HG03460 (cell line): ENCODE results near the gene PGM2L1.
A peak's percentile ranks its signal among the peaks of the same experiment; 100 is the strongest.
"Not testable (repeated sequence)": the region's sequence is repeated elsewhere in the genome, so short reads cannot be mapped to it uniquely, and the experiment has no call there.

Experiments
- ATAC-seq: cut with Tn5 transposase; IDR thresholded peaks from one replicate; pipeline ENCODE4 v1.9.1; 2021; ENCODE audit not compliant: unreplicated experiment

PGM2L1 gene

DNA sequence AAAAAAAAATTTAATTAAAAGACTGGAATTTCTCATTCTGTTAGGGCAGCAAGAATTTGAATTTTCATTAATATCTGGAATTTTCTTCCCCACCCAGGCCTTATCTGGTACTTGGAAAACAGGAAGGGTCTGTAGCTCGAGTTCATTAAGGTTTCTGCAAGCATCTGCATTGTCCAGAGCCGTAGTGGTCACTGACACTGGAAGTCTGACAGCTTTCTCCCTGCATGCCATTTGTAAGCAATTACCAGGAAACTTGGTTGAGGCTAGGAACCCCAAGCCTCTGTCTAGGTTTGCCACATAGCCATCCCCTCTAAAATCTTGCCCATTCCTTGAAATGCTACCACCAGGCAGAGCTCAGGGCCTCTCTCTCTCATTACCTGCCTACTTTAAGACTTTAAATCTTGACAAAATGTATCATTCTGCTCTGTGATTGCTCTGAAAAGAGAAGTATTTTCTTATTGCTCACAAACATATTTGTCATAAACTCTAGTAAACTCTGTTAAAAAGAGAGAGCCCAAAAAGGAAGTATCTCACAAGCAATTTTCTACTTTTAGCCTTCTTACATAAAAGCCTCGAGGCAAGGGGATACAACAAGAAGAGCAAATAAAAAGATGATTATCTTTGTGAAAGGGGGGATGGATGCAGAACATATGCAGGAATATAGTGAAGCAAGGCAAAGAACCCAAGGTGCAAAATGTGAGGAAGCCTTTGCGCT, 5.5 kb upstream of the PGM2L1 start:
- no peak for ATAC-seq

DNA sequence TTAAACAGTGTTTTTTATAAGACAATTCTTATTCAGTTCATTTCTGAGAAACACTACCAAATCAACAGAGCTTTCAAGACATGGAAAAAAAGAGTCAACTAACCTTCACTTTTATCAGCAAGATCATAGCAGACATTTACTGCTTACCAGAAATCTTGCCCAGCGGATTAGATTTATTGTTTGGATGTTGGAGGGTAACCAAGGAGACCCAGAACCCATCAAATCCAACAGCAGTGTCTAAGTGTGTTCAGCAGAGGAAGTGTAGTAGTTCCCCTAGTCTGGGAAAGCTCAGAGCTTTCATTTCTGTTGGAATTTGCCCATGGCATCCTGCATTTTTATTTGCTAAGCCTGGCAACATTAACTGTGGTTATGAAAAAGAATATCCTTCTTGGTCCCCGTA, 2.4 kb upstream of the PGM2L1 start:
- no peak for ATAC-seq

DNA sequence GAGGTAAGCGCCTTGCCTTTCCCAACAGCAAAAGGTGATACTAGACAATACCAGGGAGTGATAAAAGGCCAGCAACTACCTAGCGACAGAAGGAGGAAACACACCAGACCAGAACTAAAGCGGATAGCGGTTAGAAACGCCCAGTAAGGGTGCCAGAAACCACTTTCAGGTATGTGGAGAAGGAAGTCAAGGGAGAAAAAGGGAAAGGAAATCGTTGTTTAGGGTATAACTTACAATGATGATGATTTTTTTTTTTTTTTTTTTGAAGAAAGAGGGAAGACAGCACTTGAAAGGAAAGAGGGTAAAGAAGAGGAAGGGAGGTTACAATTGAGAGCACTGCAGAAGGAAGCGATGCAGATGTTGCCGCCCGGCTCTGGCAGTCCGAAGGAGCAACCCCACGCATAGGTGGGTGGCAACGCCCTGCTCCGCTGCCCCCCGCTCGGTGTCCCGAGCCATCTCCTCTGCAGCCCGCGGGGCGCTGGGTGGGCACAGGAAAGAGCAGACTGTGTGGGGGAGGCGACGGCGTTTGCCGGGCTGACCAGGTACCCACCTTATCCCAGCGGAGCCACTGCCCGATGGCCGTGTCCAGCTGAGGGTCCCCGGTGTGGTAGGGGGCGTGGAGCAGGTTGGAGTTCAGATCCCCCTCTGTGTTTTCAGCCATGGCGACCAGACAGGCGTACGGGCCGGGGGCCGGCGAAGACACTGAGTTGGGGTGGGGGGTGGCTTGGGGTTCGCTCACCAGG, 561 bp downstream of the PGM2L1 start:
- ATAC-seq: peak; percentile 20

DNA sequence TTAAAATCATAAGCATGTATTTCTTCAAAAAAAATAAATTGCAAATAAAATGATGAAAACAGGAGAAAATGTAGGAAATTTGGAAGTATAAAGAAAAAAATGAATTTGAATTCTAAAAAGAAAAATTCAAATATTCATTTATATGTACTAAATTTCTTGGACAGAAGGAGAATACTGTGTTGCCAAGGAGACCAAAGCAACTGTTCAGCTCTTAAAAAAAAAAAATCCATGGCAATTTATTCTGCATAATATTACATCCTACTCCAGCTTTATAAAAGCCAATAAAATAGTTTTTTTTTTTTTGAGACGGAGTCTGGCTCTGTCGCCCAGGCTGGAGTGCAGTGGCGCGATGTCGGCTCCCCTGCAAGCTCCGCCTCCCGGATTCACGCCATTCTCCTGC, 6.0 kb downstream of the PGM2L1 start:
- no peak for ATAC-seq

DNA sequence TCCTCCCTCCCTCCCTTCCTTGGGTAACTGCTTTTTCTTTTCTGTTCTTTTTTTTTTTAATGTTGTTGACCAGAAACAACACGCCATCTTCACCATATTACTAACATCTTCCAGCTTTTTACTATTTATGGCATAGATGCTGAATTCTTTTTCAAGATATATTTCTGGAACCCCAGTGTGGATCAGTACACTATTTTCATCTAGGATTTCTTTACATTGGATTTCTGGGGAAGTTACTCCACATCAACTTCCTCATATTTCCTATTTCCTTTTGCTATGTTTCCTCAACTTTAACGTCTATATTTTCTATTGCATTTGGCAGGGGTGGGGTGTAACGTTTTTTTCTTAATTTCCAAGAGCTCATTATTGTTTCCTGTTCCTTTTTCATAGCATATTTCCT, 7.0 kb downstream of the PGM2L1 start:
- ATAC-seq: no peak

DNA sequence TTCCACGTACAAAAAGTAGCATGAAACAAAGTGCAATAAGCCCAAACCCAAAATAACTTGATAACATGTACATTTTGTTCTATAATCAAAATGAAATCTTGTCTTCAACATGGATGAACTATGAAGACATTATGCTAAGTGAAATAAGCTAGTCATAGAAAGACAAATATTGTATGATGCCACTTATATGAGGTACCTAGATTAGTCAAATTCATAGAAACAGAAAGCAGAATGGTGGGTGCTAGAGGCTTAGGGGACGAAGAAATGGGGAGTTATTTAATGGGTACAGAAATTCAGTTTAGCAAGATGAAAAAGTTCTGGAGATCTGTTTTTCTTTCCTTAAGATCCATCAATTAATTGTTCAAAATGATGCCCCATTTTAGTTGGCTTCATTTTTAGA, 7.5 kb downstream of the PGM2L1 start:
- no peak for ATAC-seq

DNA sequence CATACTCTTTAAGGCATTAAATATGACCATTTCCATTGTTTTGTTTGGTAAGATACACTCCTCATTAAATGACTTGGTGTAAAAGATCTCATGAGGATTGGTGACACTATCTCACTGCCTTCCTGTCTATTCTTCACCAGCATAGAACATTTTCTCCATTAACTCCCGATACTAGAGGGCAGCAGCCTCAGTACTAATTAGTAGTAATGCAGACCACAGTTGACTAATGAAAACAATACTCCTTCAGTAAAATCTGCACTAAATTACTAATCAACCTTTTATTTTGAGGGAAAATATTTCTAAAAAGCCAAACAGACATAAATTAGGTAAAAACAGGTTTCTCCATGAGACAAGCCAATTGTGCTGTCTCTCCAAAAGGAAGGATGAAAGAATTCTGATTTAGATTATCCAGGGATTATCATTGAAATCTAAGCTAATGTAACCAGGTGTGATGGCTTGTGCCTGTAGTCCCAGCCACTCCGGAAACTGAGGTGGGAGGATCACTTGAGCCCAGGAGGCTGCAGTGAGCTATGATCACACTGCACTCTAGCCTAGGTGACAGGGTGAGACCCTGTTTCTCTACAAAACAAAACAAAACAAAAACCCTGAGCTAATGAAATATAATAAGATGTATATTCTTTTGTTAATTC, 9.4 kb downstream of the PGM2L1 start:
- ATAC-seq: no peak

DNA sequence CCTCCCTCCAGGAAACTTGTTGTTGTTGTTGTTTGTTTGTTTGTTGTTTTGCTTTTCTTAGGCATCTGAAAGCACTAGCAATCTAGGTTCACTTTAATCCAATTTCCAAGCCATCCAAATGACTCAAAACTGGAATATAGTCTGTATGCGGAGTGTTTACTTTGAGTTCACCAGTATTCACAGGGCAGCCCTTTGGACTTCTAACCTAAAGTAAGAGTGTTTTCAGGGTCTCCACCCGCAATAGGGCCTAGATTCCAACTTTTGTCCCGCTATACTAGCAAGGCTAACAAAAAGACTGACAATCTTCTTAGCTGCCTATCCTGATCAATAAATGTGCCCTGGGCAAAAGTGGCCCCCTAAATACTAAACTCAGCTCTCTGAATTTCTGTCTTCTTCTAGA, 13.6 kb downstream of the PGM2L1 start:
- no peak for ATAC-seq

DNA sequence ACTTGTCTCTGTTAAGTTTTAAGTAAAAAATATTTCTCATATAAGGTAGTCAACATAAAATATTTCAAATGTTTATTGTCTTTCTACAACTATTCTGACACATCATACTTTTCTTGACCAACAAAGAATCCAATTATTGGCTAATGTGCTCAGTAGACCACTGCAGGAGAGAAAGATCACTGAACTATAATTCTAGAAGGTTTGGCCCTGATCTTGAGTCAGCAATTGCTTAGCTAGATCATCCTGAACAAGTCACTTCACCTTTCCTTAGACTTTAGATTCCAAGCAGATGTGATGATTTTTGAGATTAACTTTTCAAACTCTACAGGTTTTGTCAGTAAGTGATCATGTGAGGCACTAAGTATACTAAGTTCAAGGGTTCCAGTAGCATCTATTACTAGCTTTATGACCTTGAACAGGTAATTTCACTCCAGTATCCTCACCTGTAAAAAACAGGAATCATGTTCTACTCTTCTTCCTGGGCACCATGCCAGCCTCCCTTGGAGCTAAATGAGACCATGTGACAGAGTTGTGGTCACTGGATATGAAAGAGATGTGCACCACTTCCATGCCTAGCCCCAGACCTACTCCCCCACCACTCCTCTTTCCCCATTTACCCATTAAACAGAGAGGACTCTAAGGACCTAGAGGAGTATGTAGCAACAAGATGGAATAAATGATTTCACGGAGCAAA, 17.3 kb downstream of the PGM2L1 start:
- ATAC-seq: no peak

DNA sequence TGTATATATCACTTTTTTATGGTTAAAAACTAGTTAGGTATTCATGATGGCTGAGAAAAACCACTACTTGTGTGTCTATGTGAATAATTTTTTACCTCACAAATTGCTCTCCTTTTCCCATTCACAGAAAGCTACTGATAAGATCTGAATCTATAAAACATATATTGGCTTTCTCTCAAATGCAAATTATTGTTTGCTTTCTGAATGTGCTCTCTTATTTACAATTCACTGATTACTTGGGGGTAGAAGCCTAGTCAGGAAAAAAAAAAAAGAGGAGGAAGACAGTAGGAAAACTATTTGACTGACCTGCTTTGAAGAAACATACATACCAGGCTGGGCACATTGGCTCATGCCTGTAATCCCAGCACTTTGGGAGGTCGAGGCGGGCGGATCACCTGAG, 20.5 kb downstream of the PGM2L1 start:
- no peak for ATAC-seq

DNA sequence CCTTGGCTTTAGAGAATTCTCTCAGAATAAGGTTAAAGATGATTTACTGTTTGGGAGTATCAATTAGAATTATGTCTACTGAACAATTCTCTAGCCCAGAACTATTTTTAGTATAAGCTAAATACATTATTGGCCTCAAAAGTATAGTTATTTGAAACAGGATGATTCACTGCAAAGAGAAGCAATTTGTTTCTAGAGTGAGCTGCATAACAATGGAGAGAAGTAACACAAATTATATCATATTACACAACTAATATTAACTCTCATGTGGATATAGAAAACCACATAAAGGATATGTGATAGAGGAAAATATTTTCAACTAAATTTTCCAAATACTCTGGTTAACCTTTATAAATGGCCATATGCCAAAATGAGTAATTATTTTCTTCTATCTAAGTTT, 24.9 kb downstream of the PGM2L1 start:
- no peak for ATAC-seq

DNA sequence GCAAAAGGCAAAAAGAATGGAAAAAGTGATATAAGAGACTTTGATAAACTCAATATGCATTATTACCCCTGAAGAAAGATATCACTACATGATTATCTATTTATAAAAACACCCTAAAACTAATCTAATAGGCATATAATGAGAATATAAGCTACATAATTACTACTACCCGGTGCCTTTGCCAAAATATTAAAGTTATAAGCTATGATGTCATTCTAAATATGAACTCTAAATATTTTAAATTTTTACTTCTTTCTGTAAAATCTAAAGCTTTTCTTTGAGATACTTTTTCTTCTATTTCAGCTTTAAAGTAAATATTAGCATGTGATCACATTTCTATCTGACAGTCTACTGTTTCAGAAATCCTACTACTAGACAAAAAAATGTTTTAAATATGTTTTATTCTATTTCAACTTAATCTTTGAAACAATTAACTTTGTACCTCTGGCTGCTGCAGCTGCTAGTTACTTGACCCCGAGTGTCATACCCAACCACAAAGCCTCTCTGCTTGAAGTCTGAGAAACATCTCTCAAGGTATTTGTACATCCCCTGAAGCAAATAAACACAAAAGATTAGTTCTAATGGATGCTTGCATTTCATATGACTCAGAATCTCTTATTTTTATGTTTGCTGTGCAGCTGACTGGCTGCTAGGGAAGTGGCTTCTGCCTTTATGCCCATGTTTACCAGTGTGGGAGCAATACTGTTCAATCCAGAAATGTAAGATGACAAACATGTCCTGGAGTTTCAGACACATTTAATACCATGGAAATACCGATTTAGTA, 26.8 kb downstream of the PGM2L1 start:
- ATAC-seq: no peak

DNA sequence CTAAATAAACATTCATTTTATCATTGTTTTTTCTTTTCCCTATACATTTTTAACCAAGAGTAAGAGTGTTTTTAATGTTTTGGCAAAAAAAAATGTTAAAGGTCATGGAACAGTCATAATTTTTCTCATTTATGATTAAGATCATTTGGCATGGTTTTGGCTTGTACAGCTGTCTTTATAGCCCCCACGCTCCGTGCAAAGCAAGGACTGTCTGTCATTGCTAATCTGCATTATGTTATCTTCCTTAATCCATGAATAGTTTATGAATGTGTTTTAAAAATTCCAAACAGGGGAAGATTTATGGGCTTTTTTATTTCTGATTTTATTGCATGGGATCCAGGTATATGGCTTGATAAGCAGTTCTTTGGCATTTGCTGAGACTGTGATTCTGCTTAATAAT, 28.1 kb downstream of the PGM2L1 start:
- ATAC-seq: no peak

DNA sequence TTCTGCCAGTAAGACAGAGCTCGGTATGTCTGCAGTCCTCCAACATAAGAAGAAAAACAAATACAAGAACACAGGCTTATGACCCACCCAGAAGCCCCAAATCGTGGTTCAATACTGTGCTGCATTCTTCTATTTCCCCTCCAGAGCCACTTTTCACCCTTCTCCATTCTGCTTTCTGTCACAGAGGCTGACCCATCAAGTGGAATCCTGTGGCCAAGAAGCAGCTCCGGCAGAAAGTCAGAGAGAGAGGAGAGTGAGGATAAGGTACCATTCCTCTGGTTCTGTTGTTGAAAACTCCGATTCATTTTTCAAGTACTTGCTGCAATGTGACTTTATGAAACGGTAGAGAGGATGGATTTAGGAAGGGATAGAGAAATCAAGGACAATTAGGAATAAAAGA, 30.4 kb downstream of the PGM2L1 start:
- no peak for ATAC-seq

DNA sequence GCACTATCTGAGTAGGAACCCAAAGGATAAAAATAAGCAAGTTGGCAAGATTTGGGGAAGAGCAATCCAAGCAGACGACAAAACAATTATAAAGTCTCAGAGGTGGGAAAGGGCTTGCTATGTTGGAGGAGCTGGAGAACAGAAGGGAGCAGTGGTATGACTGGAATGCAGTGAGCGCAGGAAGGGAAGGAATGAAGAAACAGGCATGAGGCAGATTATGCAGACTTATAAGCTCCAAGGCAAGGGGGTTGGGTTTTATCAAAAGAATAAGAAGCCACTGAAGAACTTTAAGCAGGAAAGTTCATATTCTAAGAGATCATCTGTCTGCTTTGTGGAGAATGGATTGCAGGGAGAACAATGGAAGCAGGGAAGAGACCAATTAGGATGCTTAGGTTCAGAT, 31.7 kb downstream of the PGM2L1 start:
- no peak for ATAC-seq

DNA sequence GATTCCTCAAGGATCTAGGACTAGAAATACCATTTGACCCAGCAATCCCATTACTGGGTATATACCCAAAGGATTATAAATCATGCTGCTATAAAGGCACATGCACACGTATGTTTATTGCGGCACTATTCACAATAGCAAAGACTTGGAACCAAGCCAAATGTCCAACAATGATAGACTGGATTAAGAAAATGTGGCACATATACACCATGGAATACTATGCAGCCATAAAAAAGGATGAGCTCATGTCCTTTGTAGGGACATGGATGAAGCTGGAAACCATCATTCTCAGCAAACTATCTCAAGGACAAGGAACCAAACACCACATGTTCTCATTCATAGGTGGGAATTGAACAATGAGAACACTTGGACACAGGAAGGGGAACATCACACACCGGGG, 32.4 kb downstream of the PGM2L1 start:
- not testable (repeated sequence) for ATAC-seq

DNA sequence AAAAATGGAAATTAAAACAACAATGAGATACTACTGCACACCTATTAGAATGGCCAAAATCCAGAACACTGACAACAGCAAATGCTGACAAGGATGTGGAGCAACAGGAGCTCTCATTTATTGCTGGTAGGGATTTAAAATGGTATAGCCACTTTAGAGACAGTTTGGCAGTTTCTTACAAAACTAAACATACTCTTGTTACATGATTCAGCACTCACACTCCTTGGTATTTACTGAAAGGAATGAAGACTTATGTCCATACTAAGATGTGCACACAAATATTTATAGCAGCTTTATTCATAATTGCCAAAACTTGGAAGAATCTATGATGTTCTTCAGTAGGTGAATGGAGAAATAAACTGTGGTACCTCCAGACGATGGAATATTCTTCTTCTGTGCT, 40.8 kb downstream of the PGM2L1 start:
- ATAC-seq: no peak

DNA sequence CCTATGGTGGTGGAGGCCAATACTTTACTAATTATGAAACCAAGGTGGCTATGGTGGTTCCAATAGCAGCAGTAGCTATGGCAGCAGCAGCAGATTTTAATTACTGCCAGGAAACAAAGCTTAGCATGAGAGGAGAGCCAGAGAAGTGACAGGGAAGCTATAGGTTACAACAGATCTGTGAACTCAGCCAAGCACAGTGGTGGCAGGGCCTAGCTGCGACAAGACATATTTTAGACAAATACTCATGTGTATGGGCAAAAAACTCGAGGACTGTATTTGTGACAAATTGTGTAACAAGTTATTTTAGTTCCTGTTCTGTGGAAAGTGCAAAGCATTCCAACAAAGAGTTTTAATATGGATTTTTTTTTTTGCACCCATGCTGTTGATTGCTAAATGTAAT, 42.6 kb downstream of the PGM2L1 start:
- ATAC-seq: no peak

DNA sequence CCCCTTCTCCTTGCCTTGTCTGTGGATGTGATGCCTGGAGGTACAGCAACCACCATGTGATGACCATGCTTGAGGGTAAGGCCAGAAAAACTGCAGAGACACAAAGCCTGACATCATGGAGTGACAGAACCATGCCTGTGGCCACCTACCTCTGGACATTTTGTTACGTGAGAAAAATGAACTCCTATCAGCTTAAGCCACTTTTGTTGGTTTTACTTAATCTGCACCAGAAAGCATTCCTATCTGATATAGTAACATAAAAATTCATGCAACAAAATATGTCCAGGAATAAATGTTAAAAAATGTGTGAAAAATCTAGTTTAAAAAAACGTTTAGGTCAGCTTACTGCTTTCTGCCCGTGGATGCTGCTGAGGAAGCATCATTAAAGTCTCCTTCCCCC, 44.2 kb downstream of the PGM2L1 start:
- no peak for ATAC-seq

DNA sequence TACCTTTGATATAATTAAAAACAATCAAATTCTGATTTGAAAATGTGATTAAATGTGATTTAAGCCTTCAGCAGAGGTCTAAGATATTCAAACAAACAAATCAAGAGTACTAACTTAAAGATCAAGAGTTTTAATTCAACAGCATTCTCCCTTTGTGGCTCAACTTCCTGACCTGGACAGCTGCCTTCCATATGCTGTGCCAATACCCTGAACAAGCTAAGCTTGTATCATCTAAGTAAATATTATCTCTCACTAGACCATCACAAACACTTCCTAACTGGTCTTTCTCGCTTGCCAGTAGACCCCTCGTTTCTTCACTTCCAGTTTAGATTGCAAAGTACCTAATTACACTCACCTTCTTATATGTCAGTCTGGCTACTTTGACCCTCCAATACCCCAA, 50.9 kb downstream of the PGM2L1 start:
- ATAC-seq: no peak

DNA sequence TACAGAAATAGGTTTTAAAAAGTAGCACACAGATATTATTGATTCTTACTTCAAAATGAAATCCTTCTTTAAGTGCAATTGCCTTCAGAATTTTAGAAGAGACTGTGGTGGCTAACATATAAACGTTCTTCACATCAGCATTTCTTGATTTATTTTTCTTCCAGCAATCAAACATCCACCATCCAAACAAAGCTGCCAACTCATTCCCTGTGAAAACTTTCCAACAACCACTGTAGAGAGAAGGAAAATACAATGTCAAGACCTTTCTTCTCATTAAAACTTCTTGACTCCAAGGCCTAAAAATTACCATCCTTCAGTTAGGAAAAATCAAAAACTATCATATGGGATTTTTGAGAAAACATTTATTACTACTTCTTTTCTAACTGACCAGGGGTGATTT, 52.8 kb downstream of the PGM2L1 start:
- no peak for ATAC-seq
